Pancreas (tissue), 10 donors: ENCODE measurements around the gene FOXI2. TPM values are rescaled to one million over a fixed set of nuclear protein-coding genes. Genes with fewer than 3 reads are reported as not detected.
A peak's percentile ranks its signal among the peaks of the same experiment; 100 is the strongest.

Experiments used
- ATAC-seq, 4 donors: fragments of 200-7000 bp; cut with Tn5 transposase; one replicate each; pipeline versions ENCODE4 v1.8.0 to v1.9.1; 2020; ENCODE audit warnings: mild to moderate bottlenecking in 4 of 4, moderate library complexity in 4 of 4
- DNase-seq, 6 donors: peaks; one replicate each; pipeline ENCODE4 v3.0.0-alpha.2; 2020
- FAIRE-seq: peaks from 2 replicates; lab custom pipeline; 2012; peaks lifted over from hg19 to GRCh38; lab: Jason Lieb, UNC
- H3K27ac ChIP-seq, 4 donors: fragments of 200-600 bp; sonication (generic); 1 replicate in 3 of 4; 2 replicates in 1 of 4; pipeline versions ENCODE4 v1.5.0 to v1.8.0; 2020
- H3K27me3 ChIP-seq, 4 donors: fragments of 200-600 bp; one replicate each; pipeline ENCODE4 v1.8.0; 2021
- H3K36me3 ChIP-seq, 3 donors: fragments of 200-600 bp; sonication (generic) in 1 of 3; one replicate each; pipeline versions ENCODE4 v1.5.0 to v1.8.0; 2020 to 2021
- H3K4me1 ChIP-seq, 3 donors: fragments of 200-600 bp; one replicate each; pipeline ENCODE4 v1.8.0; 2021
- H3K4me3 ChIP-seq, 4 donors: fragments of 200-600 bp; sonication (generic) in 2 of 4; one replicate each; pipeline versions ENCODE4 v1.5.0 to v1.8.0; 2020 to 2021
- H3K9me3 ChIP-seq, 4 donors: fragments of 200-600 bp; one replicate each; pipeline ENCODE4 v1.8.0; 2021
- CTCF ChIP-seq, 4 donors: fragments of 200-600 bp; sonication (generic) in 3 of 4; IDR thresholded peaks; one replicate each; pipeline versions ENCODE4 v1.5.0 to v1.8.0; 2021; ENCODE audit warnings: antibody characterized with exemption in 4 of 4
- WGBS, 2 donors: extraction: QIAGEN DNeasy Blood & Tissue Kit; methylation state at CpG; one replicate each; pipeline ENCODE4 v1.1.7; 2013; 5-methylcytosine and 5-hydroxymethylcytosine counted together
- intact Hi-C, 3 donors: fragments of 100-400 bp; cut with DNase I; formaldehyde crosslinking; loops; one replicate each; pipeline versions ENCODE4 v1.11.1 to v1.14.2; 2022
- polyA plus RNA-seq, 2 donors: library from polyadenylated mRNA; stranded (reverse); fragments of 200-250 nt; gene quantifications; one replicate each; pipeline ENCODE4 v1.2.3, GENCODE V29; 2013
- total RNA-seq, 6 donors: library from RNA; stranded (reverse); fragmentation: NEBNext Ultra II Directional in 4 of 6; extraction: Animal tissue kit (Norgen Biotek cat#: 25700) in 4 of 6; gene quantifications; one replicate each; pipeline versions ENCODE4 v1.2.1 to v1.2.4, GENCODE V29; 2021 to 2023
- donor health status: healthy with polysubstance abuse.
- donor health status: DM: no; HTN: no; CAD: no; lungs with moderate emphysema.
- donor health status: DM: no; HTN: no; CAD: no.
- donor health status: control.
- donor health status: control.
- donor health status: Bipolar disorder and iron deficiency.
- donor health status: DM: yes; HTN: yes; CAD: no.
- donor health status: DM: no; HTN: no; CAD: no.
- donor health status: DM: no; HTN: no; CAD: no.
- donor health status: DM: yes; HTN: yes; CAD: no.

FOXI2 gene
- total and polyA plus RNA-seq, 8 donors: 0.05 to 0.22 (median 0.06) TPM; not detected in 4

- no peak for TF ChIP-seq CTCF (IDR thresholded peaks at IDR 0.05)
- H3K36me3 ChIP-seq: no peaks in the 10 kb centered on the region
- H3K27ac ChIP-seq: no peak overlapping the region
- peaks cover 0 to 9% (median 3%) of the 10 kb centered on the region in 4 donors for H3K27me3 ChIP-seq
- FAIRE-seq (no peak), DNase-seq (no peak), ATAC-seq (no peak)
- 3 to 4% methylated on average over 24 of the region's 24 CpGs for WGBS, 2 donors
- H3K4me1 ChIP-seq: no peaks in the 10 kb centered on the region
- H3K4me3 ChIP-seq: no peak overlapping the region
- intact Hi-C loops: no loop called here
- no peaks in the 10 kb centered on the region for H3K9me3 ChIP-seq
Measured at GRCh38 chr10:127735723-127736221, 1.2 kb upstream of the FOXI2 start.

GRCh38 chr10:127736222-127736914 is 617 bp upstream of the FOXI2 start:
- Histone ChIP-seq H3K4me1 (no peaks in the 10 kb centered on the region), H3K4me3 (no peak overlapping the region), H3K27me3 (peaks cover 0 to 9% (median 3%) of the 10 kb centered on the region in 4 donors), H3K9me3 (no peaks in the 10 kb centered on the region), H3K27ac (no peak overlapping the region), H3K36me3 (no peaks in the 10 kb centered on the region)
- intact Hi-C loops: no loop called here
- TF ChIP-seq CTCF (IDR thresholded peaks at IDR 0.05): no peak
- FAIRE-seq (no peak), ATAC-seq (no peak), DNase-seq (no peak)
- 3% methylated on average over 66 of the region's 66 CpGs for WGBS, 2 donors

GRCh38 chr10:127737563-127738511 is 852 bp downstream of the FOXI2 start:
- peak in 1 of 4 donors; percentile 12 for ATAC-seq
- no peak for FAIRE-seq

More at GRCh38 chr10:127737563-127738511, 852 bp downstream of the FOXI2 start:
- intact Hi-C loops: no loop called here
- no peak for DNase-seq
- 3 to 4% methylated on average over 55 to 59 of the region's 59 CpGs for WGBS, 2 donors
- Histone ChIP-seq H3K27ac (no peak overlapping the region), H3K9me3 (no peaks in the 10 kb centered on the region), H3K36me3 (no peaks in the 10 kb centered on the region), H3K27me3 (peaks cover 0 to 6% (median 3%) of the 10 kb centered on the region in 4 donors), H3K4me3 (no peak overlapping the region), H3K4me1 (no peaks in the 10 kb centered on the region)
- no peak for TF ChIP-seq CTCF (IDR thresholded peaks at IDR 0.05)
